Ammon's horn (tissue), 1 donor: ENCODE measurements around the gene PTPRG.

Experiments
- DNase-seq: peaks from one replicate; pipeline ENCODE4 v3.0.0-alpha.2; 2016; ENCODE audit warnings: low spot score

Gene PTPRG

GRCh38 chr3:61865466-61866152 lies 304.2 kb downstream of the PTPRG start:
- no peak for DNase-seq

DNA sequence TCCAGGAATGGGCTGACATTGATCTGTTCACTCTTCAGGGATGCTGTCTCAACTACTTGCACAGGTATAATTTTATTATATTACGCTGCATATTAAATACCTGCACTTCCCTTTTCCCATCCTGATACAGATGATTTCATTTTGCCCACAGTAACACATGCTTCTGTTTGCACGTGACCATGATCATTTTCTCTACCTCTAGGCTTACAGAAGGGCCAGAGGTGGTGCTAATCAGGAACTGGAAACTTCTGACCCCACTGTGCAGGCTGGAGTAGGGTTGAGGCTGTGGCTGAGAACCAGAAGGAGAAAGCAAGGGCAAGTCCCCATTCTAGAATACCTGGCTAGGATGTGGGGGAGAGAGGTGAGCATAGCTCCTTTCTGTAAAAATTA lies 304.8 kb downstream of the PTPRG start:
- no peak for DNase-seq

GRCh38 chr3:61866961-61867461 lies 305.6 kb downstream of the PTPRG start:
- DNase-seq = no peak

DNA sequence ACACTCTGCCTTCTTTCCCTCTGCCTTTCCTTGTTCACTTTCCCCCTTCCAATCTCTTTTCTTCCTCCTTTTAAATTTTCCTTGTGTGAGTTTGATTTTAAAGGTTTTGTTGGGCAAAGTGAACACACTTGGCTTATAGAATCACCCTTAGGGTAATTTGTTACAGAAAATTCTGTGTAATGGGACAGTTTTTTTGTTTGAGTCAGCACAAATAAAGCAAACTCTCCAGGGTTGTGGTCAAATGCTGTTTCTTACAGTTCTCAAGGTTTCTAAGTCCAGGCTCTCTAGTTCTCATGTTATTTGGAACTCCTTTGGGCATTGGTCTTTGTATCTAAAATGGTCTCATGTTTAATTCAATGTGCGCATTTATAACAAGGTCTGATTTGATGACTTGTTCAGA lies 307.1 kb downstream of the PTPRG start:
- no peak for DNase-seq

DNA sequence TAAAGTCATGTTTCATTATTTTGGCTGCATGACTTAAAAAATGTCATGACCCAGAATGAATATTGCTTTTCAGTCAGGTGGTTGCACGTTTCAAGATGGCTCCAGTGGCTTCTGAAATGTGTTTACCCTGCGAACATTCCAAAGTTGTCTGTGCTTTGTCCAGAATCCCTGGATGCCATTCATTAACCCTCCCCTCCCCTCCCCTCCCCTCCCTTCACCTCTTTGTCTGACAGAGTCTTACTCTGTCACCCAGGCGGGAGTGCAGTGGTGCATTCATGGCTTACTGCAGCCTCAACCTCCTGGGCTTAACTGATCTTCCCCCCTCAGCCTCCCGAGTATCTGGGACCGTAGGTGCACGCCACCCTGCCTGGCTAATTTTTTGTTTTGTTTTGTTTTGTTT lies 308.0 kb downstream of the PTPRG start:
- no peak for DNase-seq

DNA sequence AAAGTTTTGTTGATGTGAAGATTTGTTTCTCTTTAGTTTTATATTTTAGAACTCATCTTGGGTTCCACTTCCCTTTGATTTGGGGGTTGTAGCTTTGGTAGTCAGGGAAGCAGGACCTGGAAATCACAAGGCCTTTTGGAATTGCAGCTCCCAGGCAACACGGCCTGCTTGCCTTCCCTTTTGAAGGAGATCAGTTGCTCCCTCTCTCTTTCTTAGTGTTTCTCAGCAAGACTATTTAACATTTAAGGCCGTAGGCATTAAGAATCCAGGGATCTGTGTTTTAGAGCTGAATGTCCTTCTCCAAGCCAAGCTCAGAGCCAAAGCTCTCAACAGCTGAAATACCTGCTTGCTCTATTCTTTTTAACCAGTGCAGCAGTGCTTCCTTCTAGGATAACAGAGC lies 310.3 kb downstream of the PTPRG start:
- DNase-seq = no peak

DNA sequence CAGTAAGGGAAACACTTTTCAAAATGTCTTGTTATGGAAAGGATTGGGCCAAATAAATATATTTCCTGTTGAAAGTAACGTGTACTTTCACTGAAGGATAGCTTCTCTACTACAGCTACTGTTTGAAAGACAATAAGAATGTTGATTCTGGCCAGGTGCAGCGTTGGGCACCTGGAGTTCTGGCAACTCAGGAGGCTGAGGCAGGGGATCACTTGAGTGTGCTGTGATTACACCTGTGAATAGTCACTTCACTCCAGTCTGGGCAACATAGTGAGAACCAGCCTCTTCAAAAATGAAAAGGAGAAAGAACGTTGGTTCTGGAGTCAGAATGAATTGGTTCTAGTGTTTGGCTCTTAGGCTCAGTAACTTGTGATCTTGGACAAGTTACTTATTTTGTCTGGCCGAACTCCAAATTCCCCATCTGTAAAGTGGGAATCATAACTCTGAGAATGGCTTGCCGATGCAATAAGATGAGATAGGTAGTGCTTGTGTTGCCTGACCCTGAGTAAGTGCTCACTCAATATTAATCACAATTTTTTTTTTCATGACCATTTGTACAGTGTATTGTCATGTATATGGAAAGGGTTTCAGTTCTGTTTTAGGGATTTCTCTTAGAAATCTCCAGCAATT lies 310.8 kb downstream of the PTPRG start:
- DNase-seq = no peak

DNA sequence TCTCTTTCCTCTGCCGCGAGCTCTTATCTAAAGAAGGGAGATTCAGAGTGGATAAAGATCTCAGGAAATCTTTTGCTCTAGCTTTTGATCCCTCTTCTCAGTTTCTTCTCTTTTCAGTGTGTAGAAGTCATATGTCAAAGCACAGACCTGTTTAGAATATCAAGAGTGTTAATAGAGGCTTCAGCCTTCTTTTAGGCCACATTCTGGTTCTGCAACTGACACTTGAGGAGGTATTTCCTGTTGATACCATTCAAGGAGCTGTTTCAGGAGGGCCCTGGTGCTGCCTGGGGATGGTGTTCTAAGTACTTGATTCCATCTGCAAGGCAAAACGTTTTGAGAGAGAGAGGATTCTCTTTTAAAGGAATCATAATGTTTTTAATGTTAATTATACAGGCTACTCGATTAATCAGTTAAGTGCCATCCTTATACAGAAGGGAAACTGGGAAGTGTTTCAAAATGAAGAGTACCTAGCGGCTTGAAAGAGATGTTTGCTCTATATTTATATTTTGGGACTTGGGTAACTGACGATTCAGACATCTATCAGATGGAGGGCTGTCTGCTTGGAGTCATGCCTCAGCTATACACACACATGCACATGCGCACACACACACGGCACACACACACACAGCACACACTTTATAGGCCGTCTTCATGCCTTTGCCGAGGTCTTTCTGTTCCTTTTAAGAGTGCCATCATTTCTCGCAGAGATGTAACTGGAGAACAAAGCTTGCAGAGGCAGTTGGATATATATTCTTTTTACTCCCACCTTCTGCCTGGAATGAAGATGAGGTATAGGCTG lies 313.9 kb downstream of the PTPRG start:
- no peak for DNase-seq

- DNase-seq = no peak
Measured at GRCh38 chr3:61875976-61876671, 314.8 kb downstream of the PTPRG start.

DNA sequence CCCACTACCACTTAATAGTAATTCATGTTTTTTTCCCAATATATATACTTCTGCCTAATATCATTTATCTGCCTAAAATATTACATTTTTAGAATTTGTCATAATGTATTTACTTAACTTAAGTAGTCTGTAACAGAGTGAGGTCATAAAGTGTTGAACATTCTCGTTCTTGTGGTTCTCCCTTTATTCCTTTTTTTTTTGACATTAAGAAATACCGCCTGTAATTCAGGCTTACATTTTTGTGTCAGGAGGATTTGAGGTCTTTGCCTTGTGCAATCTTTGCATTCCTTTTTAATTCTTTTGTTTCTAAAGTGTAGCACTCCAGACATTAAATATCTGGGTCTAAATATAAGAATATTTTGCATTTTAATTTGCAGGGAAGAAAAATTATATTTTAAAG lies 315.4 kb downstream of the PTPRG start:
- DNase-seq = no peak

GRCh38 chr3:61877359-61878138 lies 316.2 kb downstream of the PTPRG start:
- DNase-seq = no peak

GRCh38 chr3:61882253-61882652 lies 320.9 kb downstream of the PTPRG start:
- no peak for DNase-seq

GRCh38 chr3:61884794-61885193 lies 323.4 kb downstream of the PTPRG start:
- DNase-seq = no peak

- DNase-seq = no peak
Measured at GRCh38 chr3:61885414-61885813, 324.0 kb downstream of the PTPRG start.

GRCh38 chr3:61887206-61887605 lies 325.8 kb downstream of the PTPRG start:
- DNase-seq = no peak

DNA sequence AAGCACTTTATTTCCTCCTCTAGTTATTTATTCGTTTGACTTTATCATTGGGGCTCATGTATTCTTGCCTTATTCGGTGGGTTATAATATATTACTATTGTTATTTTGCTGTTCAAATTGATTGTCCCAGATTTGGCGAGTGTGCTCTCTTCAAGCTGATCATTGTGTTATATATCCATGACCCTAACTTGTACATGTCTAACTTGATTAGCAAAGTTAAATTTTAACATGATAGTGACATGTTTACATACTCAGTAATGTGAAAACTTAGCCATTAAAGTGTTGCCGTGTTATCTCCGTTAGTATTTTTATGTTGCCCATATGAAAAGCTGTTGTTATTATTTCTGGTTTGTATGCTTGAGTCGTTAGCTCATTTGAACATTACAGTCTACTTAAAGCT lies 327.9 kb downstream of the PTPRG start:
- DNase-seq = no peak

GRCh38 chr3:61890167-61890566 lies 328.8 kb downstream of the PTPRG start:
- no peak for DNase-seq

DNA sequence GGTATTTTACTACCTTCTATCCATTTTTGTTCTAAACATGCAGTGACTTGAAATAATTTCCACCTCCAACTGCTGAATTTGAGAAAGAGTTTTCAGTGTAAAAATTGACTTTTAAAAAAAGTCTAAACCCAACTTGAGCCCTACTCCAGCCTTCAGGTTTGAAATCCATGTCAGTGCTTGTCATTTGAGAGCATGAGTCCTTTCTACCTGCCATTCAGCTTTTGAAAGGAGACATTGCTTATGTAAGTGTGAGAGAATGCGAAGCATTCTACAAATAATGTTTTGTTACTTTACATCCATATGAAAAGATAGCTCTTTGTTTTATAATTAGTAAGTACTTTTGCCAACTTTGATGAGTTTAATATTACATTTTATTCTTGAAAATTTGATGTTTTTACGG lies 329.2 kb downstream of the PTPRG start:
- DNase-seq = no peak

GRCh38 chr3:61892891-61893290 lies 331.5 kb downstream of the PTPRG start:
- no peak for DNase-seq

- no peak for DNase-seq
Measured at GRCh38 chr3:61893840-61894566, 332.6 kb downstream of the PTPRG start.
